KMS-11 (cell line): ENCODE measurements around the gene GNAT1.

Experiments
- H2AFZ ChIP-seq: fragments of 200-600 bp; sonication (generic); 2 replicates; pipeline ENCODE4 v1.6.1; 2016; ENCODE audit warnings: antibody characterized with exemption, mixed run types, low read depth
- H3K27ac ChIP-seq: fragments of 200-600 bp; sonication (generic); 2 replicates; pipeline ENCODE4 v1.6.1; 2016; ENCODE audit warnings: mild to moderate bottlenecking, mixed run types
- H3K27me3 ChIP-seq: fragments of 200-600 bp; sonication (generic); 2 replicates; pipeline ENCODE4 v1.6.1; 2017; ENCODE audit warnings: mild to moderate bottlenecking, low read depth, mixed run types, moderate library complexity; ENCODE audit not compliant: insufficient read depth
- H3K36me3 ChIP-seq: fragments of 200-600 bp; sonication (generic); 2 replicates; pipeline ENCODE4 v1.6.1; 2017; ENCODE audit warnings: mild to moderate bottlenecking, mixed run types; ENCODE audit not compliant: insufficient read depth
- H3K4me1 ChIP-seq: fragments of 200-600 bp; sonication (generic); 2 replicates; pipeline ENCODE4 v1.6.1; 2016; ENCODE audit warnings: mild to moderate bottlenecking, low read depth, mixed run types; ENCODE audit not compliant: poor library complexity, severe bottlenecking
- H3K4me2 ChIP-seq: fragments of 200-600 bp; sonication (generic); 2 replicates; pipeline ENCODE4 v1.7.0; 2016; ENCODE audit warnings: mild to moderate bottlenecking, mixed run types
- H3K4me3 ChIP-seq: fragments of 200-600 bp; sonication (generic); IDR thresholded peaks from 2 replicates; pipeline ENCODE4 v1.6.1; 2017; ENCODE audit warnings: low read depth, low read length, mixed read lengths; ENCODE audit not compliant: insufficient read depth
- H3K79me2 ChIP-seq: fragments of 200-600 bp; sonication (generic); 2 replicates; pipeline ENCODE4 v1.6.1; 2016; ENCODE audit warnings: low read depth, mixed run types; ENCODE audit not compliant: insufficient read depth
- H3K9ac ChIP-seq: fragments of 200-600 bp; sonication (generic); 2 replicates; pipeline ENCODE4 v1.6.1; 2016; ENCODE audit warnings: mild to moderate bottlenecking, mixed run types
- H4K20me1 ChIP-seq: fragments of 200-600 bp; sonication (generic); 2 replicates; pipeline ENCODE4 v1.6.1; 2016; ENCODE audit warnings: mild to moderate bottlenecking, mixed run types; ENCODE audit not compliant: insufficient read depth
- TF ChIP-seq, protein P1 (sequence below): fragments of 200-600 bp; sonication (generic); conservative IDR thresholded peaks from 2 replicates; pipeline ENCODE4 v1.6.1; 2017; ENCODE audit warnings: low read depth, mild to moderate bottlenecking, antibody characterized with exemption, low read length, moderate library complexity, mixed read lengths

GNAT1 gene

DNA sequence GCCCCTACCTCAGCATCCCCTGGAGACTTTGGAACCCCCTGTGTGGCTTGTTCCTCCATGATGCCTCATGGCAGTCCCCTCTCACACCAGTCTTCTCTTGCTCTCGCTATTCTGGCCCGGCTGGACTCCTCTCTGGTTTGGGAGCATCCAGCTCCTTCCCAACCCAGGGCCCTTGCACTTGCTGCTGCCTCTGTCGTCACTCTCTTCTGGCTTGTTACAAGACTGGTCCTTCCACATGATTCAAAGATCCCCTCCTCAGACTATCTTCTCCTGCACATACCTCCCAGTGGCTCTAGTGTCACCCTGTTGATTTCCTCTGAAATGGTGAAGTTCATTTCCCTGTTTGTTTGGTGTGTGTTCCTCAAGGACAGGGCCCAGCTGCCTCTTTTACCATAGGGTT is 38.1 kb downstream of the GNAT1 start:
- Histone ChIP-seq H3K27ac (no peak overlapping the region), H3K4me2 (no peak overlapping the region), H3K9ac (no peak overlapping the region), H3K79me2 (no peaks in the 10 kb centered on the region), H3K36me3 (no peaks in the 10 kb centered on the region), H2AFZ (no peak overlapping the region), H3K27me3 (no peaks in the 10 kb centered on the region), H4K20me1 (no peaks in the 10 kb centered on the region), H3K4me3 (no peak overlapping the region), H3K4me1 (peaks cover 4% of the 10 kb centered on the region)
- TF ChIP-seq, protein P1, sequence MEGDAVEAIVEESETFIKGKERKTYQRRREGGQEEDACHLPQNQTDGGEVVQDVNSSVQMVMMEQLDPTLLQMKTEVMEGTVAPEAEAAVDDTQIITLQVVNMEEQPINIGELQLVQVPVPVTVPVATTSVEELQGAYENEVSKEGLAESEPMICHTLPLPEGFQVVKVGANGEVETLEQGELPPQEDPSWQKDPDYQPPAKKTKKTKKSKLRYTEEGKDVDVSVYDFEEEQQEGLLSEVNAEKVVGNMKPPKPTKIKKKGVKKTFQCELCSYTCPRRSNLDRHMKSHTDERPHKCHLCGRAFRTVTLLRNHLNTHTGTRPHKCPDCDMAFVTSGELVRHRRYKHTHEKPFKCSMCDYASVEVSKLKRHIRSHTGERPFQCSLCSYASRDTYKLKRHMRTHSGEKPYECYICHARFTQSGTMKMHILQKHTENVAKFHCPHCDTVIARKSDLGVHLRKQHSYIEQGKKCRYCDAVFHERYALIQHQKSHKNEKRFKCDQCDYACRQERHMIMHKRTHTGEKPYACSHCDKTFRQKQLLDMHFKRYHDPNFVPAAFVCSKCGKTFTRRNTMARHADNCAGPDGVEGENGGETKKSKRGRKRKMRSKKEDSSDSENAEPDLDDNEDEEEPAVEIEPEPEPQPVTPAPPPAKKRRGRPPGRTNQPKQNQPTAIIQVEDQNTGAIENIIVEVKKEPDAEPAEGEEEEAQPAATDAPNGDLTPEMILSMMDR, result no peak

DNA sequence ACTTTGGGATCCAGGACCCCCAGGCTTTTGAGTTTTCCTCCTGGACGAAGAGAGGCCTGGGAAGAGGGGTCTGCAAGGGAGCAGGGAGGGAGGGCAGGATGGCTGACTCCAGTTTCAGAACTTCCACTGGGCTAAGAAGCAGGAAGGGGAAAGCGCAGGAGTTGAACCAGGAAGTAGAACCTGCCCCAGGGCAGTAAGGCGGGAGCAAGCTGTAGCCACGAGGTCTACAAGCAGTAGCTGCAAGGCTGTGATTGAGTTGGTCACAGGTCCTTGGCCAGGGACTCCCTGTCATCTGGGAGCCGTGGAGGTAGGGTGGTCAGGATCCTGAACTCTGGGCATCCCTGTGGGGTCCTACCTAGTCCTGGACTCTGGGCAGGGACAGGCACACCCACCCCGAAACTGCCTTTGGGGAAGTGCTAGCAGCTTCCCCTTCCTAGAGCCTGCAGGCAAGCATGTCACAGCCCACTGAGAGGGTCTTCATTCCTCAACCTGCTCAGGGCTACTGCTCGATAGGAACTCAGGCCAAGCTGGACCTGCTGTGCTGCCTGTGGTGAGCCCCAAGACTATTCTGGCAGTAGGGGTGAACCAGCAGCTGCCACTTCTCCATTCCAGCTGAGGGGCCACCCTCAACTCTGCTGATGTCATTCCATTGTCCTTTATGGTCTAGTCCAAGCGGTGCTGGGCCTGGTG is 38.8 kb downstream of the GNAT1 start:
- H3K79me2 ChIP-seq, result no peaks in the 10 kb centered on the region
- H2AFZ ChIP-seq, result no peak overlapping the region
- H3K4me1 ChIP-seq, result peaks cover 4% of the 10 kb centered on the region
- no peaks in the 10 kb centered on the region for H4K20me1 ChIP-seq
- TF ChIP-seq, protein P1, result no peak
- no peaks in the 10 kb centered on the region for H3K36me3 ChIP-seq
- no peaks in the 10 kb centered on the region for H3K27me3 ChIP-seq
- no peak overlapping the region for H3K4me2 ChIP-seq
- no peak overlapping the region for H3K27ac ChIP-seq
- no peak overlapping the region for H3K4me3 ChIP-seq
- no peak overlapping the region for H3K9ac ChIP-seq

DNA sequence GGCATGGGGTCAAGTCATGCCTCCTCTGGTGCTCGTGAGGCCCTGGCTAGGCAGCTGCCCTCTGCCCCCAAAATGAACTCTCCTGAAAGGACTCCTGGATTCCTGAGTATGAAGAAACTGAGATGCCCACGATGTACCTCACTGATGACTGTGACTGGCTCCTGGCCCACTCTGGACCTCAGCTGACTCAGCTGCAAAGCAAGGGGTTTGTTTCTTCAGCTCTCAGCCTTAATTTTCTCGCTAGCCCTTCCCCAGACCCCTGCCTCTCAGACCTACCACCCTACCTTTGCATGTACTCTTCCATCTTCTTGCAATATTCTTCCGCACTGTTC is 39.4 kb downstream of the GNAT1 start:
- Histone ChIP-seq H3K4me1 (peaks cover 2% of the 10 kb centered on the region), H3K36me3 (no peaks in the 10 kb centered on the region), H3K4me2 (no peak overlapping the region), H4K20me1 (no peaks in the 10 kb centered on the region), H3K4me3 (no peak overlapping the region), H2AFZ (no peak overlapping the region), H3K79me2 (no peaks in the 10 kb centered on the region), H3K27me3 (no peaks in the 10 kb centered on the region), H3K9ac (no peak overlapping the region), H3K27ac (no peak overlapping the region)
- TF ChIP-seq, protein P1, result no peak

DNA sequence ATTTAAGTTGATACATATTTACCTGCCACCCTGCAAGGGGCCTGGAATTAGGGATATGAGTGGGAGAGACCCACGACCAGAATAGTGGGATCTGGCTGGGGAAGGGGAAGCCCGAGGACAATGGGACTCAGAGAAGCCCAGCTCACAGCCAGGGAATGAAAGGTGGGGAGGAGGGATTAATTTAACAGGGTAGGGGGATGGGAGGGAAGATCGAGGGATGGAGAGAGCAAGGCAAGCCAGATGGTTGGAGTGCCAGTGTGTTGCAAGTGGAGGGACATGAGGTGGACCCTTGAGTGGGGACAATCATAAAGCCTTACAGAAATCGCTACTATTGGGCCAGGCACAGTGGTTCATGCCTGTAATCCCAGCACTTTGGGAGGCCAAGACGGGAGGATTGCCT is 40.2 kb downstream of the GNAT1 start:
- no peak overlapping the region for H3K27ac ChIP-seq
- H3K27me3 ChIP-seq, result no peaks in the 10 kb centered on the region
- no peak overlapping the region for H3K4me3 ChIP-seq
- no peaks in the 10 kb centered on the region for H3K4me1 ChIP-seq
- peaks cover 4% of the 10 kb centered on the region; the same call in 1 of the 2 replicates for H3K79me2 ChIP-seq
- no peak overlapping the region for H3K9ac ChIP-seq
- H2AFZ ChIP-seq, result no peak overlapping the region
- H3K36me3 ChIP-seq, result no peaks in the 10 kb centered on the region
- no peak overlapping the region for H3K4me2 ChIP-seq
- TF ChIP-seq, protein P1, result no peak
- H4K20me1 ChIP-seq, result no peaks in the 10 kb centered on the region
